Measurements from ENCODE around the gene DGKQ. TPM values are rescaled to one million over a fixed set of nuclear protein-coding genes. Genes with fewer than 3 reads are reported as not detected.

The DGKQ gene
- total and polyA plus RNA-seq, 2 of the 13 experiments (the other 11 are each of a cell fraction or from before 2014, with no cell fraction given): 4.5 to 7.2 TPM

GRCh38 chr4:993111-994029 lies 20.0 kb upstream of the DGKQ start, which contains the start of gene SLC26A1 (continued):
- peak; percentile 47 for TF ChIP-seq ZBTB34 (CRISPR knock-in tag; IDR thresholded peaks at IDR 0.05)
- TF ChIP-seq MTF1 (CRISPR knock-in tag; IDR thresholded peaks at IDR 0.05): no peak
- no peak for TF ChIP-seq HHEX (CRISPR knock-in tag; IDR thresholded peaks at IDR 0.05)
- peak; percentile 73; the same call in 1 of the 2 replicates for TF ChIP-seq HNF4G (IDR thresholded peaks at IDR 0.05; ENCODE audit: borderline replicate concordance, low read depth, low read length)
- TF ChIP-seq HNF4G (CRISPR knock-in tag; IDR thresholded peaks at IDR 0.05; ENCODE audit: borderline replicate concordance, low read depth): peak; percentile 39; the same call in 1 of the 2 replicates
- TF ChIP-seq ZFX (CRISPR knock-in tag; IDR thresholded peaks at IDR 0.05; ENCODE audit: low read depth): peak; percentile 77
- no peak for TF ChIP-seq ZBTB21 (CRISPR knock-in tag; IDR thresholded peaks at IDR 0.05)
- no peak for TF ChIP-seq ZNF180 (CRISPR knock-in tag; IDR thresholded peaks at IDR 0.05; ENCODE audit: borderline replicate concordance, low read depth)
- no peak for TF ChIP-seq MLXIP (CRISPR knock-in tag; IDR thresholded peaks at IDR 0.05; ENCODE audit: borderline replicate concordance)
- TF ChIP-seq JDP2 (CRISPR knock-in tag; IDR thresholded peaks at IDR 0.05; ENCODE audit: borderline replicate concordance): no peak
- TF ChIP-seq ELF3 (CRISPR knock-in tag; IDR thresholded peaks at IDR 0.05): no peak
- TF ChIP-seq ZNF749 (CRISPR knock-in tag; IDR thresholded peaks at IDR 0.05; ENCODE audit: borderline replicate concordance): no peak; the same call in 1 of the 2 replicates
- TF ChIP-seq, protein P1, sequence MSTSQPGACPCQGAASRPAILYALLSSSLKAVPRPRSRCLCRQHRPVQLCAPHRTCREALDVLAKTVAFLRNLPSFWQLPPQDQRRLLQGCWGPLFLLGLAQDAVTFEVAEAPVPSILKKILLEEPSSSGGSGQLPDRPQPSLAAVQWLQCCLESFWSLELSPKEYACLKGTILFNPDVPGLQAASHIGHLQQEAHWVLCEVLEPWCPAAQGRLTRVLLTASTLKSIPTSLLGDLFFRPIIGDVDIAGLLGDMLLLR (CRISPR knock-in tag; IDR thresholded peaks at IDR 0.05): no peak
- no peak for TF ChIP-seq RCOR2 (CRISPR knock-in tag; IDR thresholded peaks at IDR 0.05)
- TF ChIP-seq ZSCAN21 (CRISPR knock-in tag; IDR thresholded peaks at IDR 0.05; ENCODE audit: borderline replicate concordance): peak; percentile 56; the same call in 1 of the 2 replicates
- no peak for TF ChIP-seq FOXM1 (CRISPR knock-in tag; IDR thresholded peaks at IDR 0.05)
- TF ChIP-seq ZSCAN30 (CRISPR knock-in tag; IDR thresholded peaks at IDR 0.05): no peak
- TF ChIP-seq FOXA1 (IDR thresholded peaks at IDR 0.05): no peak
- peak; percentile 71 for TF ChIP-seq FOXA1 (CRISPR knock-in tag; IDR thresholded peaks at IDR 0.05)
- TF ChIP-seq ZNF558 (CRISPR knock-in tag; IDR thresholded peaks at IDR 0.05; ENCODE audit: borderline replicate concordance): peak; percentile 91
- TF ChIP-seq MED13 (CRISPR knock-in tag; IDR thresholded peaks at IDR 0.05): no peak; the same call in none of the 2 replicates
- TF ChIP-seq SMAD3 (CRISPR knock-in tag; IDR thresholded peaks at IDR 0.05): no peak
- peak; percentile 29 for TF ChIP-seq ZNF883 (CRISPR knock-in tag; IDR thresholded peaks at IDR 0.05; ENCODE audit: not compliant biosample characterization)
- no peak for TF ChIP-seq SAFB2 (CRISPR knock-in tag; IDR thresholded peaks at IDR 0.05; ENCODE audit: borderline replicate concordance, low read depth)
- no peak for TF ChIP-seq ZNF207 (IDR thresholded peaks at IDR 0.05; ENCODE audit: borderline replicate concordance)
- peak; percentile 42 for TF ChIP-seq TBL1XR1 (IDR thresholded peaks at IDR 0.05; ENCODE audit: borderline replicate concordance, low read length, partially characterized antibody)
- TF ChIP-seq KMT2B (CRISPR knock-in tag; IDR thresholded peaks at IDR 0.05): no peak
